ENCODE data around the gene SH2D3C.

DNA sequence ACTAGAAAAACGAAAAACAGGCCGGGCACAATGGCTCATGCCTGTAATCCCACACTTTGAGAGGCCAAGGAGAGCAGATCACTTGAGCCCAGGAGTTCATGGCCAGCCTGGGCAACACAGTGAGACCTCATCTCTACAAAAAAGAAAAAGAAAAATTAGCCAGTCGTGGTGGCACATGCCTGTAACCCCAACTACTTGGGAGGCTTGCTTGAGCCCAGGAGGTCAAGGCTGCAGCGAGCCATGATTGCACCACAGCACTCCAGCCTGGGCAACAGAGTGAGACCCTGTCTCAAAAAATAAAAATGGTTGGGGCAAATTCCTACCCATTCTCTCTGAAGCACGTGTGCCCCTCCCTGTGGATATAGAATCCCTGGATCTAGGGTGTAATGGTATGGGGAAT, 80.1 kb downstream of the SH2D3C start:
- TF ChIP-seq, protein P1, sequence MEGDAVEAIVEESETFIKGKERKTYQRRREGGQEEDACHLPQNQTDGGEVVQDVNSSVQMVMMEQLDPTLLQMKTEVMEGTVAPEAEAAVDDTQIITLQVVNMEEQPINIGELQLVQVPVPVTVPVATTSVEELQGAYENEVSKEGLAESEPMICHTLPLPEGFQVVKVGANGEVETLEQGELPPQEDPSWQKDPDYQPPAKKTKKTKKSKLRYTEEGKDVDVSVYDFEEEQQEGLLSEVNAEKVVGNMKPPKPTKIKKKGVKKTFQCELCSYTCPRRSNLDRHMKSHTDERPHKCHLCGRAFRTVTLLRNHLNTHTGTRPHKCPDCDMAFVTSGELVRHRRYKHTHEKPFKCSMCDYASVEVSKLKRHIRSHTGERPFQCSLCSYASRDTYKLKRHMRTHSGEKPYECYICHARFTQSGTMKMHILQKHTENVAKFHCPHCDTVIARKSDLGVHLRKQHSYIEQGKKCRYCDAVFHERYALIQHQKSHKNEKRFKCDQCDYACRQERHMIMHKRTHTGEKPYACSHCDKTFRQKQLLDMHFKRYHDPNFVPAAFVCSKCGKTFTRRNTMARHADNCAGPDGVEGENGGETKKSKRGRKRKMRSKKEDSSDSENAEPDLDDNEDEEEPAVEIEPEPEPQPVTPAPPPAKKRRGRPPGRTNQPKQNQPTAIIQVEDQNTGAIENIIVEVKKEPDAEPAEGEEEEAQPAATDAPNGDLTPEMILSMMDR (IDR thresholded peaks at IDR 0.05), result no peak
- no peak for TF ChIP-seq POLR2A (IDR thresholded peaks at IDR 0.05)

All from sigmoid colon (tissue), 3 donors.